Kidney tubule cell (primary cell): ENCODE data around the gene PTS.

Experiments
- DNase-seq: peaks from one replicate; pipeline ENCODE4 v3.0.0-alpha.2; 2018; ENCODE audit warnings: low spot score

The PTS gene

GRCh38 chr11:112266410-112266778 lies 40.2 kb downstream of the PTS start:
- DNase-seq, result no peak

- no peak for DNase-seq
Measured at GRCh38 chr11:112267188-112267591, 41.0 kb downstream of the PTS start.

GRCh38 chr11:112268406-112268805 lies 42.2 kb downstream of the PTS start:
- DNase-seq, result no peak

DNA sequence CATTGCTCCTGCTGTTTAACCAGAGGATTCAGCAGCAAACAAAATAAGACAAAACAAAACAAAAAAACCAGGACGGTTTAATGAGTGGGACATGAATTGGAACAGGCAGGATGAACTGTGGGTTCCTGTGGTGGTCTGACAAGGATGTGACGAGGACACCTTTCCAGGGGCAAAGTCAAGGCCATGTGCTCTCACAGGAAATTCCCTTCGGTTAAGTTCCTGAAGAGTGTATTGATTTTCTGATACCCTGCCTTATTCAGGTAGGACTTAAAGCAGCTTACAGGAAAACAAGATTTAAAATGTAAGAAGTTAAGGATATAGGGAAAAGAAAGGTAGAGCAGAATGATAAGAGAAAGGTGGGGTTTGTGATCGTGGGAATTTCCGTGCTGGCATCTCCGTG lies 42.9 kb downstream of the PTS start:
- no peak for DNase-seq

DNA sequence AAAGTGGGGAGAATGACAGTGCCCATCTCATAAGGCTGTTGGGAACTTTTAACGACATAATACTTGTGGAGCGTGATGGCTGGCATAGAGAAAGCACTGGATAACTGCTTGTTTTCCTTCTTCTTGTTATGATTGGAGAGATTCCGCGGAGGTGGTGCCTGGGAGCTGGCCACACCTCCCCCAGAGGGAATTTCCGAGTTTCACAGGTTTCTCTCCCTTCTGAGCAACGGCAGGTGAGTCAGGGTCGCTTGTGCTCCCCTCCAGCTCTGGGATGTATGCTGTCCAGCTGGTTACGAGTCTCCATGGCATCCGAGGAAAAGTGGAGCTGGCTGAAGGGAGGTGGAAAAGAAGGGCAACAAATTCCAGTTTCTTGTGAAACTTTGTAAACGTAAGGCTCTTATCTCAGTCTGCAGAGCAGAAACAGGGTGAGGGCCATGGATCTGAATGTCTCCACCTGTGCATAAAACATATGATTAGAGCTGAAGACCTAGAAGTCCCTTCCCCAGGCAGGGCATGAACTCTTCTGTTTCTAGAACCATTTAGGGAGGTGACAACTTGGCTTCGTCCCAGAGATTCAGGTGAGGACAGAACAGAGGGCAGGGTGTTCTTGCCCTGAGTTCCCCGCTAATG lies 44.4 kb downstream of the PTS start:
- peak; percentile 66 for DNase-seq

DNA sequence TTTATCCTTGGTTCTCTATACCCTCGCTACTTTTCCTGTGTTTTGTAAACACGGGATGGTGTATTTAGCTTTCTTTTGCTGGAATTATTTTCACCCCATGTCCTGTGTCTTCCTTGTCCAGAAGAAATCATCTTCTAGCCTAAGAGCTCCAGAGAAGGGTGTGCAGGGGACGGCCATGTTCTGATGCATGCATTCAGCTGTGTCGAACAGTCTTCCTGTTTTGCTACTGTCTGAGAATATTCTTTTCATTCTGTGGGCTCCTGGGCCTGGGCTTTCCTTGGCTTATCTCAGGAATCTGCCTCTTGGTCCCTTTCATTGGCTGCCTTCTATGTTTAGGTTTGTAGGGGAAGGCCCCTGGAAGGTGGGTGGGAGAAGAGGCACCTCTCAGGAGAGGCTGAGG lies 45.0 kb downstream of the PTS start:
- DNase-seq, result no peak

- no peak for DNase-seq
Measured at GRCh38 chr11:112273066-112273465, 46.8 kb downstream of the PTS start.

GRCh38 chr11:112274007-112274783 lies 48.0 kb downstream of the PTS start:
- no peak for DNase-seq

- DNase-seq, result no peak
Measured at GRCh38 chr11:112277029-112277428, 50.8 kb downstream of the PTS start.

DNA sequence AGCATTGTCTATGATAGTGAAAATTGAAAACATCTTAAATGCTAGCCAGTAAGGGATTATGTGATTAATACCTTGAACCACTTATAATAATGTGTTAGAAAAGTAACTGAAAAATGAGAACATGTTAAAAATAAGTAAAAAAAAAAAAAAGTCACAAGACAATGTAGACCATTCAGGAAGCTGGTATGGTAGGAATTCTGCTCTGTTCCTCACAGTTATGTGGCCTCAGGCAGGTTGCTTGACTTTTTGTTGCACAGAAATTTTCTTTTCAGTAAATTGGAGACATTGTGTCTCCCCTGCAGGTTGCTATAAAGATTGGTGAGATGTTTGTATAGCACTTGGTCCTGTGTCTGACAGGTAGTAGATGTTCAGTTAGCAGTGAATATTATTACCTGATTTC lies 51.7 kb downstream of the PTS start:
- DNase-seq, result peak; percentile 38

GRCh38 chr11:112278803-112279202 lies 52.6 kb downstream of the PTS start:
- no peak for DNase-seq

GRCh38 chr11:112279901-112280267 lies 53.7 kb downstream of the PTS start:
- DNase-seq, result peak; percentile 49

- peak; percentile 78 for DNase-seq
Measured at GRCh38 chr11:112280268-112281126, 54.3 kb downstream of the PTS start.

DNA sequence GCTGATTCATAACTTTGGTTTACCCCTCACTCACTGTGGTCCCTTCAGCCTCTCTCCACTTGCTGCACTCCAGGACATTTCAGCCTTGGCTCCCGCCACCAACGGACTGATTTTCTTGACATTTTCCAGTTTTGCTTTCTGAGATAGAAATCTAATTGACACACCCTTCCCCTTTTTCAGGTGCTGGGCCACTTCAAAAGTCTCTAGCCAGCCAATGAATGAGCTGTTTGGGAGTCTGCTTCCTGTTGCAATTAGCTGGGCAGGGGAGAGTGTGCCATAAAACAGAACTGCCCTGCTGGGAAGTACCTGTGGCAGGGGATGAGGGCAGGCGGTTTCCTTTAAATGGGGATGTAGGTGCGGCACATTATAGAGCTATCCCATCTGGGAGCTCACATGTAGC lies 55.5 kb downstream of the PTS start:
- DNase-seq, result no peak
